Measurements from ENCODE around the gene MAMLD1. TPM values are rescaled to one million over a fixed set of nuclear protein-coding genes. Genes with fewer than 3 reads are reported as not detected.

Gene MAMLD1
- total RNA-seq, 1 donor from 2014 or later = 5.7 TPM

GRCh38 chrX:150377005-150377404, 13.9 kb downstream of the MAMLD1 start:
- intact Hi-C loops (cut with micrococcal nuclease) = no loop called here

- intact Hi-C loops (cut with micrococcal nuclease) = loop anchor here (5.0 kb wide), 1 partner anchor 37 kb away; no protein-coding TSS in a partner anchor
Observed at GRCh38 chrX:150405006-150405405, 41.9 kb downstream of the MAMLD1 start.

- intact Hi-C loops (cut with micrococcal nuclease) = loop anchor here (5.0 kb wide), 1 partner anchor 37 kb away; no protein-coding TSS in a partner anchor
Observed at GRCh38 chrX:150405576-150405975, 42.5 kb downstream of the MAMLD1 start.

DNA sequence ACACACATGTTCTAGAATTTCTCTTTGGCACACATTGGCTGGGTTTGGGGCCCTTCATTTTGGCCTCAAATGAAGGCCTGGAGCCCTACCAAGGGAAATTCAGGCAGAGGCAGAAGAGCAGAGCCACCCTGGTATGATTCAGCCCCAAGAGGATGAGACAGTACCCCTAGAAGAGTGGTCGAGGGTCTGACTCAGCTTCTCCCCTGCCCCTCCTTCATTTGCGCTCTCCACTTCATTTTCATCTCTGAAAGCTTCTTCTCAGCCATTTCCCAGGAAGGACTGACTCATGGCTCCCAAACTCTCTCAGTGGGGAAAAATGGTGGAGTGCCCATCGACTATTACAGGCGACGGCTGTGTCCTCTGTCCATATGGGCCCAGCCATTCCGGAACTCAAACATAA, 43.5 kb downstream of the MAMLD1 start:
- intact Hi-C loops (cut with micrococcal nuclease) = loop anchor here (5.0 kb wide), 1 partner anchor 36 kb away; no protein-coding TSS in a partner anchor

GRCh38 chrX:150408007-150408406, 44.9 kb downstream of the MAMLD1 start:
- intact Hi-C loops (cut with micrococcal nuclease) = loop anchor here (5.0 kb wide), 1 partner anchor 34 kb away; no protein-coding TSS in a partner anchor

DNA sequence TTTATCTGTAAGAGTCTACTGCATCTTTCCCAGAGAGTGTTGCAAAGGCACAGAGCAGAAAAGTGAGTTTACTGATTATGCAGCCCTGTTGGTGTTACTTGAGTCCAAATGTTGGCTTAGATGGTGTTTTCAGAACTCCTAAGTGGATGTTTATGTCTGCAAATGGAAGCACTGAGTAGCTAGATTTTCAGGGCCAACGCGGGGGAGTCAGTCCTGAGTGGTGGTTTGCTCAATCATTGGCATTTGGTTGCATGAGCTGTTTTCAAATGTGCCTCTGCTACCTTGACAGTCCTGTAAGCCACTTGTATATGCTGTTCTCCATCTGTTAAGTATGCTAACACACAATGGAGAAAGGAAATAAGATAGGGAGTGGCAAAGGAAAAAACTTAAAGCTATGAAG, 45.4 kb downstream of the MAMLD1 start:
- intact Hi-C loops (cut with micrococcal nuclease) = loop anchor here (5.0 kb wide), 1 partner anchor 34 kb away; no protein-coding TSS in a partner anchor

DNA sequence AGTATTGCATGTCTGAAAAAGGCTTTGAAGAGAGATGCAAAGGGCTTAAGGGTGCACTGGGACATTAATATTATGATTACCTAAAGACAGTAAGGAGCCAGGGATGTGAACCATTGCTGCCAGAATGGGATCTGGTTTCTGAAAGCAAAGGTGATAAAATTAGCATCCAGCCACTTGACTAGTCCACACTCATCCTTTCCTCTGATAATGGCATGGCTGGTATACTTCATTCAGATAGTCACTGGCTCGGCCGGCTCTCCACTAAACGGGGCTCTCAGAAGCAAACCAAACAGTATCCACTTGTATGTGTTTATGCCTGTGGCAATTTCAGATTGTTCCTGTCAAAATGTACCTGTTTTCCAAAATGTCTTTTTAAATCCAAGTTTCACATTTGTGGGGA, 46.4 kb downstream of the MAMLD1 start:
- intact Hi-C loops (cut with micrococcal nuclease) = loop anchor here (5.0 kb wide), 1 partner anchor 33 kb away; no protein-coding TSS in a partner anchor

- intact Hi-C loops (cut with micrococcal nuclease) = loop anchor here (2.0 to 5.0 kb wide), 3 partner anchors 32 to 69 kb away; no protein-coding TSS in a partner anchor
Observed at GRCh38 chrX:150409964-150410363, 46.8 kb downstream of the MAMLD1 start.

GRCh38 chrX:150410513-150410912, 47.4 kb downstream of the MAMLD1 start:
- intact Hi-C loops (cut with micrococcal nuclease) = loop anchor here (2.0 kb wide), 2 partner anchors 46 to 68 kb away; no protein-coding TSS in a partner anchor

DNA sequence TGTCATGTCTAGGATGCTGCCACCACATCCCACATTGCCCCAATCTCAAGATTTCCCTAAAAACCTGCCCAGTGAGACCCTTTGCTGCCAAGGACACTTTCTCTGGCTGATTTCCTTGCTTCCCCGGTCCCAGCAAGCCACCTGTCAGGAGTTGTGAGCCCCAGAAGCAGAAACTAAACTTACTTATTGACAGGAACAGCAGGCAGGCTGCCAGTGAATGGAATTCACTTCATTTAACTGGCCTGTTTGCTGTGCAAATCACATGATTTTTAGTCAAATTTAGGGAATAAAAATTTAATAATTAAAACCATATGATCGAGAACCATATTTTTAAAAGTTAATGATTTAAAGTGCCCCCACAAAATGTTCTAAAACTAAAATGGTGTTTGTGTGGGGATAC, 48.5 kb downstream of the MAMLD1 start:
- intact Hi-C loops (cut with micrococcal nuclease) = loop anchor here (2.0 kb wide), 2 partner anchors 47 to 67 kb away; no protein-coding TSS in a partner anchor

GRCh38 chrX:150414228-150414627, 51.1 kb downstream of the MAMLD1 start:
- intact Hi-C loops (cut with micrococcal nuclease) = no loop called here

- intact Hi-C loops (cut with micrococcal nuclease) = no loop called here
Observed at GRCh38 chrX:150416469-150416868, 53.4 kb downstream of the MAMLD1 start.

GRCh38 chrX:150421816-150422215, 58.7 kb downstream of the MAMLD1 start:
- intact Hi-C loops (cut with micrococcal nuclease) = no loop called here

DNA sequence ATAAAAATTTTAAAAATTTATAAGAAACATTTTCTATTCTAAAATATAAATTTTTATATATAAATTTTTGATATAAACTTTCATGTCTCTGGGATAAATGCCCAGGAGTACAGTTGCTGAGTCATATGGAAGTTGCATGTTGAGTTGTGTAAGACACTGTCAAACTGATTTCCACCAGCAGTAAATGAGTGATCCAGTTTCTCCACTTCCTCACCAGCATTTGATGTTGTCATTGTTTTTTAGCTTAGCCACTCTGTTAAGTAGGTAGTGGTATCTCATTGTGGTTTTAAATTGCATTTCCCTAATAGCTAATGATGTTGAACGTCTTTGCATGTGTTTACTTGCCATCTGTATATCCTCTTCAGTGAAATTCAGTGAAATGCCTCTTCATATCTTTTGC, 66.5 kb downstream of the MAMLD1 start:
- intact Hi-C loops (cut with micrococcal nuclease) = no loop called here

DNA sequence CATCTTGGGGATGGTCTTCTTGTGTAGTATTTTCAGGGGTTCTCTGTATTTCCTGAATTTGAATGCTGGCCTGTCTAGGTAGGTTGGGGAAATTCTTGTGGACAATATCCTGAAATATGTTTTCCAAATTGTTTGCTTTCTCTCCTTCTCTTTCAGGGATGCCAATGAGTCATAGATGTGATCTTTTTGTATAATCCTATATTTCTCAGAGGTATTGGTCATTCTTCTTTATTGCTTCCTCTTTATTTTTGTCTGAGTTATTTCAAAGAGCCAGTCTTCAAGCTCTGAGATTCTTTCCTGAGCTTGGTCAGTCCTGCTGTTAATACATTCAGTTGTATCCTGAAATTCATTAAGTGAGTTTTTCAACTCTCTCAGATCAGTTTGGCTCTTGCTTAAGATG, 73.1 kb downstream of the MAMLD1 start:
- intact Hi-C loops (cut with micrococcal nuclease) = no loop called here

GRCh38 chrX:150438165-150438564, 75.0 kb downstream of the MAMLD1 start:
- intact Hi-C loops (cut with micrococcal nuclease) = no loop called here

DNA sequence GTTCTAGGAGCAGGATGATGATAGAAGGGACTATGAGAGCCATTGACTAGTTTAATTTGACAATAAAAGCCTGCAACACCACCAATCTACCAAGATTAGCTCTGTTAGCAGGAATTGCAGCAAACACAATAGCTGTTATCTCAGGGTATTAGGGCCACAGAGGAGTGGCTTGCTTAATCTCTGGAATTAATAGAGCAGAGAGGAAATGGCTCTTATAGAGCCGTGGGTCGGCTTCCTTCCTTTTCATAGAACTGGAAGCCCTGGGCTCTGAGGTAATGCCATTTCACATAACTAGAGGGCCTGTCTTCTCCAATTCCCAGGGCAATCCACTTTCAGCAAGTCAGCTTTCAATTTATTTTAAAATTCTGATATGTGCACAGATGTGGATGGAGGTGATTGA, 83.0 kb downstream of the MAMLD1 start:
- intact Hi-C loops (cut with micrococcal nuclease) = loop anchor here (5.0 to 10.0 kb wide), 2 partner anchors 41 to 139 kb away; no protein-coding TSS in a partner anchor

- intact Hi-C loops (cut with micrococcal nuclease) = loop anchor here (5.0 to 10.0 kb wide), 2 partner anchors 40 to 138 kb away; no protein-coding TSS in a partner anchor
Observed at GRCh38 chrX:150446995-150447394, 83.9 kb downstream of the MAMLD1 start.

- intact Hi-C loops (cut with micrococcal nuclease) = loop anchor here (5.0 to 10.0 kb wide), 2 partner anchors 38 to 135 kb away; no protein-coding TSS in a partner anchor
Observed at GRCh38 chrX:150449313-150449712, 86.2 kb downstream of the MAMLD1 start.

DNA sequence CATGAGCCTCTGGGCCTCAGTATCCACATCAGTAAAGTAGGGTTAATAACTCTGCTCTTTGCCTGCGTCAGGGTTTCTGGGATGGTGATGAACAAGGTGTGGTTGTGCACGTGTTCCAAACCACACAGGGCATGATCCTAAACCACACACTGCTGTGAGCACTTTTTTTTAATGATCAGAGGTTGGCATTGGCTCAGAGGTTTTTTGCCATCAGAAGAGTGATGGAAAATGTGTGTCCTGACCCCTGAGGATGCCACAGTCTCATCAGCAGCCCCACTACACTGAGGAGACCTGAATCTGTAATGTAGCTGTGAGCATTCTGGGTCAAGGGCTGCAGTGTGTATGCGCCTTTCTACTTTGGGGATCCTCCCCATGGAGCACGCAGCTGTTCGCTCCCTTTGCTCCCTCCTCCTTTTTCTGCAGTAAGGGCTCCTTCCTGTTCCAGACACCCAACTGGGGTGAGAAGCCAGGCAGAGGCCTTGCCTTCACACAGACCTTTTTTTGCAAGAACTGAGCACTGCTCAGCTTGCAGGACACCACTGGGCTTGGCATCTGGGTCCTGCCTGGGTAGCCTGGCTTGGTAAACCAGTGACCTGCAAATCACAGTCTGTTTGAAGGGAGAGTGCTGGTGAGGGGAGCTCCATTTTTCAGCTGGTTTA, 87.5 kb downstream of the MAMLD1 start:
- intact Hi-C loops (cut with micrococcal nuclease) = no loop called here

GRCh38 chrX:150451953-150452352, 88.8 kb downstream of the MAMLD1 start:
- intact Hi-C loops (cut with micrococcal nuclease) = no loop called here

DNA sequence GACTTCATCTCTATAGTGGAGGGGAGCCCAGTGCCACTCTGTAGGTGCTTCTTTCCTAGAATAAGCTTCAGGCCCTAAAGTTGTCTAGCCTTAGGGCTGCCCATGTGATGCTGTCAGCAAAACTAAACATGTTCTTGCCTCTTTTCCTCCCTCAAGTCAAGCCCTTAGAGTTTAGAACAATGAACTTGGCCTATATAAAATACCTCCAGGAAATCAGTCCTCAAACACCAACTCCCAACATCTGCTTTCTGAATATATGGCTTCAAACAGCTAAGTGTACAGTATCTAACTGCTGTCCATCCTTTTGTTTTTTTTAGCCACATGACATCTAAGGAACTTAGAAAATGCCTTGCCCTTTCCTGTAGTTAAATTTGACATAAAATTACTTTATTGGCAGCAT, 91.0 kb downstream of the MAMLD1 start:
- intact Hi-C loops (cut with micrococcal nuclease) = no loop called here
